Prostate gland (tissue), 2 donors: Measurements from ENCODE around the gene HNRNPUL2.
"Not testable (repeated sequence)": the region's sequence is repeated elsewhere in the genome, so short reads cannot be mapped to it uniquely, and the experiment has no call there.

ENCODE experiments used
- CTCF ChIP-seq, 4 experiments: fragments of 200-600 bp in 2 of 4; fragments of 450-650 bp in 2 of 4; sonication (generic) in 2 of 4; IDR thresholded peaks; 1 replicate in 3 of 4; 2 replicates in 1 of 4; pipeline ENCODE4 v1.5.1; 2016 to 2019; ENCODE audit warnings: antibody characterized with exemption in 4 of 4, mild to moderate bottlenecking in 2 of 4, moderate library complexity in 2 of 4
- POLR2A ChIP-seq: fragments of 450-650 bp; IDR thresholded peaks from one replicate; pipeline ENCODE4 v1.6.1; 2016; ENCODE audit warnings: antibody characterized with exemption, mild to moderate bottlenecking
- POLR2AphosphoS5 ChIP-seq: sonication (generic); formaldehyde crosslinking; IDR thresholded peaks from one replicate; pipeline ENCODE4 v1.6.1; 2017; ENCODE audit warnings: antibody characterized with exemption

- not testable (repeated sequence) for TF ChIP-seq CTCF (IDR thresholded peaks at IDR 0.05); POLR2AphosphoS5; POLR2A
Observed at GRCh38 chr11:62675415-62675814, 51.8 kb downstream of the HNRNPUL2 start.
